Erythroblast (primary cell): ENCODE results near the gene ACTG2.

Experiments
- GATA1 ChIP-seq: IDR thresholded peaks from 2 replicates; pipeline ENCODE4 v1.6.1; 2011; ENCODE audit warnings: low read depth, mild to moderate bottlenecking, control low read depth, low read length, moderate library complexity
- POLR2A ChIP-seq: IDR thresholded peaks from 2 replicates; pipeline ENCODE4 v1.6.1; 2011; ENCODE audit warnings: mild to moderate bottlenecking, low read length

DNA sequence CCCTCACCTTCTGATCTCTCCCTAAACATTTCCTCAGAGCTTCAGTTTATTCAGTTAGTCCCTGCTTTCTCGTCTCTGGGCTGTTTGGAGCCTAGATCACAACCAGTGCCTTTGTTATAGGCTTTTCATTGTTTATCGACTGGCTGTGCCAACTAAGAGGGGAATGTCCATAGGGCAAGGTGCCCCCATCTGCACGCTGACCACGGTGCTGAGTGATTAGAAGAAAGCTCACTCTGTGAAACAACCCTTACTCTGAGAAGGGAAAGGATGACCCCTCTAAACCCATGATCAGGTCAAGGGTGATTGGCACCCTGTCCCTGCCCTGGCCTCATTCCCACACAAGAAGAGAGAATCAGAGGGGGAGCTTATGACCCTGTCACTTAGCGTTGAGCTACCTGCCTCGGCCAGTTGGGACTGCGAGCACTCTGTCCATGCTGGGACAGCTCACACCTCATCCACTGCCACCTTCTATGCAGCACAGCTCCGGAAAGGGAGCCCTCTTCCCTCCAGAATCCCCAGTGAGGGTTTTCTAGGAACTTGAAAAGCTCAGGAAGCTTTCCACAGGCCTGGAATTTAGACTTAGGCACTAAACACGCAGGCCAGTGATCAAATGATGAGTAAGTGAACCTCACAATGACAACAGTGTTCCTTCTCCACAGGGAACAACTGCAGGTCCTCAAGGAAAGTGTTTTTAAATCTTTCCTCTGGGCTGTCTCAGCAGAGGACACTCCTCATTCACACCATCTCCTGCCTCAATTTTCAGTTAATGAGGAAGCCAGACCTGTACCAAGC lies 2.3 kb upstream of the ACTG2 start:
- TF ChIP-seq POLR2A (no peak), GATA1 (no peak)
